GM21825 (cell line): ENCODE measurements around the gene TNS4.
"Not testable (repeated sequence)": the region's sequence is repeated elsewhere in the genome, so short reads cannot be mapped to it uniquely, and the experiment has no call there.

ENCODE experiments used
- ATAC-seq: cut with Tn5 transposase; IDR thresholded peaks from one replicate; pipeline ENCODE4 v1.9.1; 2021; ENCODE audit warnings: mild to moderate bottlenecking, moderate library complexity; ENCODE audit not compliant: unreplicated experiment

The TNS4 gene, protein sequence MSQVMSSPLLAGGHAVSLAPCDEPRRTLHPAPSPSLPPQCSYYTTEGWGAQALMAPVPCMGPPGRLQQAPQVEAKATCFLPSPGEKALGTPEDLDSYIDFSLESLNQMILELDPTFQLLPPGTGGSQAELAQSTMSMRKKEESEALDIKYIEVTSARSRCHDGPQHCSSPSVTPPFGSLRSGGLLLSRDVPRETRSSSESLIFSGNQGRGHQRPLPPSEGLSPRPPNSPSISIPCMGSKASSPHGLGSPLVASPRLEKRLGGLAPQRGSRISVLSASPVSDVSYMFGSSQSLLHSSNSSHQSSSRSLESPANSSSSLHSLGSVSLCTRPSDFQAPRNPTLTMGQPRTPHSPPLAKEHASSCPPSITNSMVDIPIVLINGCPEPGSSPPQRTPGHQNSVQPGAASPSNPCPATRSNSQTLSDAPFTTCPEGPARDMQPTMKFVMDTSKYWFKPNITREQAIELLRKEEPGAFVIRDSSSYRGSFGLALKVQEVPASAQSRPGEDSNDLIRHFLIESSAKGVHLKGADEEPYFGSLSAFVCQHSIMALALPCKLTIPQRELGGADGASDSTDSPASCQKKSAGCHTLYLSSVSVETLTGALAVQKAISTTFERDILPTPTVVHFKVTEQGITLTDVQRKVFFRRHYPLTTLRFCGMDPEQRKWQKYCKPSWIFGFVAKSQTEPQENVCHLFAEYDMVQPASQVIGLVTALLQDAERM

DNA sequence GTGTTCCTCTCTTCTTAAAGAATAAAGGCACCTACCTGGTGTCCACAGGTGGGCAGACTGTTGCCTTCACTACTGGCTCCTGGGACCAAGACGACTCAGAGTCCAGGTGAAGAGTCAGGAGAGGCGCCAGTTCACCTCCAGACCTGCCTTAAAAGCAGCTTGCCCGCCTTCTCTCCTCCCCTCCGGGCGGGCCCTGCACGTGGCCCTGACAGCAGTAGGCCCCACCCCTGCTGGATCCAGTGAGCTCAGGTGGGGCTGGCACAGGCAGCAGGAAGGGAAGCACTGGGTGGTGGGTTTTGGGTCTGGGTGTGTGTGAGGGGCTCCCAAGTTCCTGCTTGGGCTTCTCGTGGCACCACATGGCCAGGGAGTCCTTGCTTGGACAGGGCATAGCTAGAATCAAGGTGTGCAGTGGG, at the start of gene TNS4:
TNS4 (minus strand) TSS at position 125 of the 413 bp plus-strand sequence. CDS start 5,198 bp downstream, outside the sequence.
- ATAC-seq, result no peak

DNA sequence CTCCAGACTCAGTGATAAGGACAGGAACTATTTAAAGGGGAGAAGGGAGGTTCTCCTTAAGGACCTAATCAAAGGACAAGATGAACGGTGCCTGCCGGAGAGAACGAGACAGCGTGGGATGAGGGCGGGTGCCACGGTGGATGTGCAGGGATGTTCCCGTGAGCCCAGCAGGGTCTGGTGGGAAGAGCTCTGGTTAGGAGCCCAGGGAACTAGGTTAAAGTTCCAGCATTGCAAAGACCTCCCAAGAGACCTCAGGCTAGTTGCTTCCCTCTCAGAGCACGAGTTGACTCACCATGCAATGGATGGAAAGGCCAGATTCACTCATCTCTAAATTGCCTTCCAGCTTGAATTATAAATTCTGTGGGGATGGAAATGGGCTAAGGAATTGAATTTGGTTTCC, 49.2 kb upstream of the TNS4 start:
- no peak for ATAC-seq

DNA sequence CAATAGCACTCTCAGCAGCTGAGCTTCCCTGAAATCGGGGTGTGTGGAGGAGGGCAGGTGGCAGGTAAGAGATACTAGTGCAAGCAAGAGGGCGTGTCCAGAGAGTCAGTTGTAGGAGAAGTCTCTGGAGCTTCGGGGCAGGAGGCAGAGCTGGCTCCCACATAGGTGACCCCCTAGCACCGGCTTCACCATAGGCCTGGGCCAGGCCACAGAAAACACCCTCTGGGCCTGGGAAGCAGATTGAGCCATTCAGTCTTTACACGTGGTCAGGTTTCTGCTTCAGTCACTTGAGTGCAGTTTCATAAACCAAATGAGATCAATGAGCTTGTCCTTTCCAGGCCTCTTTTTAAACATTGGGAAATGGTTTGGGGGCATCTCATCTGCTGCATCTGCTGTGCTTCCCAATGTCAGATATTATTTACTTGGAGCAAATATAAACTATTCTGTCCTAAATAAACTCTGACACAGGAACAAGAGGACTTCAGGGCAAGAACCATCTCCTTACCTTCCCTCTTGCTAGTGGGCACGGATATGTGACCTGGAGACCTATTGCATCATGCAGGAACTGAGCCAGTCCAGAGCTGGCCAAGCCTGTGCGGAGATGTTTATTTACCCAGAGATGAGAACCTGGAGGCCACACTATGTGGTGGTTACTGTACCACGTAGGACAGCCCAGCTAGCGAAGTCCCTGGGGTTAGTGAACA, 47.7 kb upstream of the TNS4 start:
- ATAC-seq, result no peak

DNA sequence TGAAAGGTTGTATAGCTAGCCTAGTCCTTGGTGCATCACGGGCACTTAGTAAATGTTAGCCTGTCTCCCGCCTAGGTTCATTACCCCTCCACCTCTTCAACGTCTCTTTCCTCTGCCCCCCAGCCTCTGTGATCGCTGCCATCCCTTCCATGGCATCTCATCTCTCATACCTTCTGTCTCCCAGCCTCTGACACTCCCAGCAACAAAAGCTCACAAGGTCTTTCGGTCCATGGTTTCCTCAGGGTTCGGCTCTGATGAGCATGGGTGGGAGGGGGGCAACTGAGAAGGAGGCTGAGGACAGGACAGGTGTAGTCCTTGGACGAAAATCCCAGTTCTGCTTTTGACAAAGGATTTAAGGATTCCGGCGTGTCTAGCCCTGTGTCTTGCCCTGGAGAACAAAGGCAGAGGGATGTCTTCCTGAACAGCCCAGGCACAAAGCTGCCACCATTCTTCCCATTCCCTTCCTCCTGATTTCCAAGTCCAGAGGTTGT, 47.1 kb upstream of the TNS4 start:
- no peak for ATAC-seq

DNA sequence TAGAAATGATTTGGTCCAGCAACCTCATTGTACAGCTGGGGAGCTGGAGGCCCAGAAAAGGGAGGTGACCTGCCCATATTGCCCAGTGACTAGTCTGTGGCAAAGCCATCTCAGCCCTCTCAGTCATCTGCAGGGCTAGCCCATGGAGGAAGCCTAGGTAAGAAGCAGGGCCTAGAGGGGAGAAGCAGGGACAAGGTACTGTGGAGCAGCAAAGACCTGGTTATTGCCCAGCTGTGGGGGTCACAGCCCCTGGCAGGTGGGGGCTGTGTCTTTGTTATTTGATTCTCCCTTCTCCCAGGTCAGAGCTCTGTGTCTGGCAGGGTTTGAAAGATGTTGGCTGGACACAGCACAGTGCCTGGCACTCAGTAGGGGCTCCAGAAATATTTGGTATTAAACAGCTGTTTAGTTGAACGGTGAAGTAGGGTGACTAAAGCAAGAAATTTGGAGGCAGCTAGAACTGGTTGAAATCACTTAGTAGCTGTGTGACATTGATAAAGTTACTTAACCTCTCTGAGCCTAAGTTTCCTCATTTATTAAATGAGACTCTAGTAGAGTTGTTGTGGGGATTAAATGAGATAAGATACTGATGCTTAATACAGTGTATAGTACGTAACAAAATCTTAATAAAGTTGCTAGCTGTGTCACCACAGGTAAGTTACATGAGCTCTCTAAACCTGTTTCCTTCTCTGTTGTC, 46.5 kb upstream of the TNS4 start:
- ATAC-seq, result no peak

DNA sequence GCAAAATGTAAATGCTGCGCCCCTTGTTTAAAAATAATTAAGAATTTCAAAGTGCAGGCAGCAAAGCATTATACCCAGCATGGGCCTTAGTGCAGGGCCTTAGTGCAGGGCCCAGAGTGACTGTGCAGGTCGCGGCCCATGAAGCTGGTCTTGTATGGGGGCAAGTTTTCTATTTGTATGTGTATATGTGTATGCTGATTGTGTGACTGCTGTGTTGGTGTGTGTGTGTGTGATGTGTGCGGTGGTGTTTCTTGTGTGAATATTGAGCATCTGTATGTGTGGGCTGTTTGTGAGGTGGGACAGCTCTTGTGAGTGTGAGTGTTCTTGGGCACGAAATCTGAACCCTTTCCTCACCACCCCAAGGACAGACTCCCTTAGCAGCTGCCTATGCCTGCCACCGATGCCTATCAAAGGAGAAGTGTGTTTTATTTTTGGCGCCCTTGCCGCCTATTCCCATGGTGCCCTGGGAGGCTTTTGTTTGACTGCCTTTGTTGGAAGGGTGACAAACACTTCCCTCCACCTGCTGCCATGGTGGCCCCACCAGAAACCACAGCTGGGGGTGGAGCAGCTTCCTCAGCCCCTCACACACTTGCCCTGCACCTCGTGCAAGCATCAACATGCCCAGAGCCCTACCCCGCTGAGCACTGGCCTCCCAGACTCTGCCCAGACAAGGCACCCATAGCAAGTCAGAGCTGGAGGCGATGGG, 45.8 kb upstream of the TNS4 start:
- no peak for ATAC-seq

DNA sequence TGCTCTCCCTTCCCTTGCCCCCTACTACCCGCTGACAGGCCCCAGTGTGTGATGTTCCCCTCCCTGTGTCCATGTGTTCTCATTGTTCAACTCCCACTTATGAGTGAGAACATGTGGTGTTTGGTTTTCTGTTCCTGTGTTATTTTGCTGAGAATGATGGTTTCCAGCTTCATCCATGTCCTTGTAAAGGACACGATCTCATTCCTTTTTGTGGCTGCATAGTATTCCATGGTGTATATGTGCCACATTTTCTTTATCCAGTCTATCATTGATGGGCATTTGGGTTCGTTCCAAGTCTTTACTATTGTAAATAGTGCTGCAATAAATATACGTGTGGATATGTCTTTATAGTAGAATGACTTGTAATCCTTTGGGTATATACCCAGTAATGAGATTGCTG, 45.1 kb upstream of the TNS4 start:
- not testable (repeated sequence) for ATAC-seq

DNA sequence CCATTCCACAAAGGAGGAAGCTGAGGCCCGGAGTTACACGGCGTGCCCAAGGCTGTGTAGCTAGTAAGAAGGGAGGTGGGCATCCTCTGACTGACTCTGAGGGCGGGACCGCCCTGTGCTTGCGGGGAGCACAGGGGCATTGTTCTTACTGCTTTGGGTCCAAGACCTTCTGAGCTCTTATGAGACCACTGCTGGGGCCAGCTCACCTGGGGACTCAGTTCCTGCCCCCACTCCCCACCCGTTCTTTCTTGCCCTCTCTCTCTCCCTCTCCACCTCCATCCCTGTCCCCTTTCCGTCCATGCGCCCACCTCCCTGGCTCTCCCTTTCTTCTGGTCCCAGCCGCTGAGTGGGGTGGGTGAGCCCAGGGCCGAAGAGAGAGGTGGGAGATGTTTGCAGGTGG, 44.2 kb upstream of the TNS4 start:
- ATAC-seq, result no peak

DNA sequence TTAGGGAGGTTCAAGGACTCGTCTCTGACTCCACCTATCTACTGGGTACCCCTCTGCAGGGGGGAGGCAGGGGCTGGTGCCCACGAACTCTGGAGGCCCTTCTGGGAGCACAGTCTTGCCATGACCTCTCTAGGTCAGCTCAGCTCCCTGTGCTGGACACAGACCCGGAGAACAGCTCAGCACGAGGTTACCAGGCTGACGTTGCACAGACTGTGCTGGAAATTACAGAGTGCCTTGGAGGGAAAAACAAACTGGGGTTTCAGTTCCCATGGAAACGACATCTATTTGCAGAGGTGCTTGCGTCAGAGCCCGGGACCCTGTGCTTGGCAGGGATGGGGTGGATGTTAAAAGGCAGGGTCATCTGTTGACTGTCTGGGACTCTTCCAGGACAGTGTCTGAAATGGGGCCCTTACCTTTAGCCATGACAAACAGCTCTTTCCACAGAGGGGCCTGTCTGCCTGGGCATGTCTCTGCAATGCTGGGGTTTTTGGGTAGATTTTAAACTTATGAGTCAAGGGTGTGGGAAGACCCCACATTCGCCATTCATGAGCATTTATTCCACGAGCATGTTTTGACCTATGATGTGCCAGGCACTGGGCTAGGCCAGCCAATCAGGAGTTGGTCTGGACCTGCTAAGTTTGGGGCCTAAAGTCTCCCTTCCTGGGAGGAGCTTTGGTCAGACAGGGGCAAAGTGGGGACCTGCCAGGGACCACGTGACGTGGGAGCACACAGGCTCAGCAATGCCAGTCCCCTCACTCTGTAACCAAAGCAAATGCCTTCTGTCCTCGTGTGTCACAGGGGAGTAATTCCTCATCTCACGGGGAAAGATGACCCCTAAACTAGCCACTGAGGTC, 41.4 kb upstream of the TNS4 start:
- ATAC-seq, result peak; percentile 42

DNA sequence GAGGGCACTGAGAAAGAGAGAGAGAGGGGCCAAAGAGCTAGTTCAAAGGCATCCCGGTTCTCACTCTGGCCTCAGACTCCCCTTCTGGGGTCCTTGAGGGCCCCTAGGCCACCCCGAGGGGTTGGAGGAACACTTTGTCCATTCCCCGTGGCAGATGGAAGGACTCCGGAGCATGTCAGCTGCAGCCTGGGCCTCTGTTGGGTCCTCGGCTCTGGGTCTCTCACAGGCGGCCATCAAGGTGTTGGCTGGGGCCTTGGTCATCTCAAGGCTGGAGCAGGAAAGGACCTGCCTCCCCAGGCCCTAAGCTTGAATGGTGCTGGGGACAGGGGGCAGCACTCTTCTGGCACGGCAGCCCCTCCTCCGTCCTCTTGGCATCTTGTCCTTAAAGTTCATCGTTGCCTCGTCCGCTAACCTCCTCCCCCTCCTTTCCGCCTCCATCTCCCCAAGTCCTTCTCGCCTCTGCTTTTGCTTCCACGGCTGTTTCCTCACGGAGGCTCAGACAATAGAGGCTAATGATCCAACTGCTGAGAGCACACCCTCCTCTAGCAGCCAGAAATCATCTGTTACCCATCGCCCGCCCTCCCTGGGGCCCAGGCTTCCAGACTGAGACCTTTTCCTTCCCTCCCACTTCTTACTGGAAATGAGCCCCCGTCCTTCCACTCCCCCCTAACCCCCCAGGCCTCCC, 40.6 kb upstream of the TNS4 start:
- ATAC-seq, result no peak

DNA sequence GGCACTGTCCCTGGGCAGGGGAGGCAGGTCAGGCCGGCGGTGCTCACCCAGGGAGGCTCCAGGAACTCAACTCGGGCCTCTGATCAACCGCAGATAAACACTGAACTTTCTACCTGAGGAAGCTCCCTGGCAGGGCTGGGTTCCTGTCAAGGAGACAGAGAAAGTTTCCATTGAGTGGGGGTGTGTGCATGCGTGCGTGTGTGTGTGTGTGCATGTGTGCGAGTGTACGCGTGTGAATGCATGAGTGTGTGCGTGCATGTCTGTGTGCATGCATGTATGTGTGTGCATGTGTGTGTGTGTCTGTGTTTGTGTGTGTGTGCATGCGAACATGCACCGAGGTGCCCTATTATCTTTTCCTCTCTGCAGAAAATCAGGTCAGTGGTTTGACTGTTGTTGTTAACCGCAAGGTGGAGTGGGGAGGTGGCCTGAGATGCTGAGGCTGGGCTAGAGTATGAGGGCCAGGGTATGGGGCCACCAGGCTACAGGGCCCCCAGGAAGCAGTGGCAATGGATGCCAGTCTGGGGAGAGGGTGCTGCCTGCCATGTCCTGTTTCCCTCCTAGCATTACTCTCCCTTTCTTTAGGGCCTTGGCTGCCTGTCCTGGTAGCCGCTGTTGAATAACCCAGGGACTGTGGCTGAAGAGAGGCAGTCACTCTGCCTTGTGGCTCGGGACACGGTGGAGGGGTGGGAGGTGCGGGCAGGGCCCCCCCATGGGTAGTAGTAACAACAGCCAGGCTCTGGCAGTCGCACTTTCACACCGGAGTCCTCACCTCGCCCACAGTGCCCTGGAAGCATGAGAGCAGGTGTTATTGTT, 39.8 kb upstream of the TNS4 start:
- no peak for ATAC-seq

DNA sequence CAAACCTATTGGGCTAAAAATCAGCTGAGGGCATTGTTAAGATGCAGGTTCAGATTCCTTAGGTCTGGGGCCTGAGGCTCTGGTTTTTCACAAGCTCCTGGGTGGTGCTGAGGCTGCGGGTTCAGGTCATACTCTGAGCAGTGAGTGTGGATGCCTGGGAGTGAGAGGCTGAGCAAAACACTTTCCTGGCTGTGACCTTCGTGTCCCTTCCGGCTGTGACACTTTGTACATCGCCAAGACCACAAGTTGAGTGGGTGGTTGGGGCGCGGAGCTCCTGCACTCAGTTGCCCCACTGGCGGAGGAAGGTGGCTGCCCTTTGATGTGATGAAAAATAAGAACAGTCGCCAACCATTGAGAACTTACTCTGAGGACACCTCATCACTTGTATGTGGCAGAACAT, 39.0 kb upstream of the TNS4 start:
- no peak for ATAC-seq

DNA sequence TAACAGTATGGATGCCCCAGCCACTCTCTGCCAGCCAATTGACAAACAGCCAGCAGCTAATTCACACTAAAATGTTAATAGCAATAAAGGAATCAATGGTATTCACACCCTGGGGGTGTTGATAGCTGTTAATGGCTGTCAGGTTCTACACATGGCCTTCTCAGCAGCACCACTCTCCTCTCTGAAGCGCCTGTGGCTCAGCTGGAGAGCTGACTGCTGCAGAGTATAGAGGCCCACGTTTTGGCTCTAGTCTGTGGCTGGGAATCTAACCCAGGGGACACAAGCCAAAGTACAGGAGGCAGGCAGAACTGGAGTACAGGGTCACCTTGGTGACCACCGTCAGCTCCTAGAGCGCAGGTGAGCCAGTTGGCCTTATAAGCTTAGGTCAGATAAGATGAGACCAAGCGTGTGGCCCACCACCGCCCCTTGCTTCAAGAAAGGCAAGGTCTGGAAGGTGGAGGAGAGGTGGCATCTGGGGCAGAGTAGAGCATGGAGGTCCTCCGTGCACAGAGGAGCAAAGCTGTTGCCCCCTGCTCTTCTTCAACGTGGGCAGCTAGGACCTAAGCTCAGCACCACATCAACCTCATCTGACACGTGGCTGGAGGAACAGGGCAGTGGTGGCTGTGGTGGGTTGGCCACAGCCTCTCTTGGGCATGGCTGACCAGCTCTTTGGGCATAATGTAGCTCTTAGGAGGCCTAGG, 38.4 kb upstream of the TNS4 start:
- no peak for ATAC-seq

DNA sequence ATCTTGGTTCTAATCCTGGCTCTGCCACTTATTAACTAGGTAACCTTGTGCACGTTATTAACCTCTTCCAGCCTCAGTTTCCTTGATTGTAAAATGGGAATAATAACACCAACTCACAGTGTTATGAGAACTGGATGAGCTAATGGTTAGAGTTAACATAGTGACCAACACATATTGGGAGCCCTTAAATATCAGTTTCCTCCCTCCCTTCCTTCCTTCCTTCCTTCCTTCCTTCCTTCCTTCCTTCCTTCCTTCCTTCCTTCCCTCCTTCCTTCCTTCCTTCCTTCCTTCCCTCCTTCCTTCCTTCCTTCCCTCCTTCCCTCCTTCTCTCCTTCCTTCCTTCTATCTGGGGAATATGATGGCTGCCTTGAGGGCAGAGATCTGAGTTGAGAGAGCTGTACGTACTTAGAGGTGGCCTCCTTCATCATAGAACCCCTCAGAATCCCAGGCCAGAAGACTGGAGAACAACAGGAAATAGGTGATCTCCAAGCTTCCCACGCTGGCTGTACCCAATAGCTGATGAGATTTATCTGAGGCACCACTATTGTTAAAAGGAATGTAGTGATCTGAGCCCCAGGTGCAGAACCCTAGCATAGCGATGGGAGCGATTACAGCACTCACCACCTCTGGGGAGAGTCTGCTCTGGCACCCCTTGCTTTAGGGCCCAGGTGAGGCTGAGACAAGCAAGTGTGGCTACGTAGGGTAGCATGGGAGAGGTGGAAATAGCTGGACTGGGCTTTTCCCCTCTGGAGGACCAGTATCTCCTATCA, 37.7 kb upstream of the TNS4 start:
- ATAC-seq, result no peak

DNA sequence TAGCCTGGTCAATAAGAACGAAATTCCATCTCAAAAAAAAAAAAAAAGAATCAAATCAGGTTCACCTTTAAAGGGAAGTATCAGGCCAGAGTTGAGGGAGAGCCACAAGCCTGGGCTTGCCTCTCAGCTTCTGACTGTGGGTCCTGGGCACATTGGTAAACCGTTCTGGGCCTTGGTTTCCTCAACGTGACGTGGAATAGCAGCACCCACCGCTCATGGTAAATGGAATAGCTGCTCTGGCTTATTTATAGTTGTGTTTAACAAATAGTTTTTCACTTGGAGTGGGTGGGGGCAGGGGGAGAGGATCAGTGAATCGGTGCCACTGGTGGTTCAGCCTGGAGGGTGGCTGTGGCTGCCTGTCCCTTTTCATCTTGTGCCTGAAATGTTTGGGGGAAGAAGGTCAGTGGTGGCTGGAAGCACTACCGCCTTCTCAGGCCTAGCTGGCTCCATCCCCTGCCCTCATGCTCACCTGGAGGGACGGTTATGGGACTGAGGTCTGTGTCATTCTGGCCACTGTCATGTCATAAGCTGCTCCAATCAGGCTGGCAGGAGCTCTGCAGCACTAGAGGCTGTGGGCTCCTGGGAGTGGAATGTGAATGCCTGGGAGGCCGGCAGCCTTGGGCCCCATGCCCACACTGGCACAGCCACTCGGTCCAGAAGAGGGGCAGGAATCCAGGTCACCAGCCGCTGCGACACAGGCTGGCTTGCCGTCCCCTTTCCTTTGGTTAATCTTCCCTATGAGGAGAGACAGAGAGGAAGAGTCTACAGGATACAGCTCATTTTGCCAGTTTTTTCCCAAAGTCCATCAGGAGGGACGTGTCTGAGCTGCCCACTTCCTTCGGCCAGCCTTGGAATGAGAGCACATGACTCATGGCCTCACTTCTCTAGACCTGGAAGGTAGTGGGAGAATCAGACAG, 36.9 kb upstream of the TNS4 start:
- no peak for ATAC-seq
